ENCODE measurements around the gene DNAAF5. TPM values are rescaled to one million over a fixed set of nuclear protein-coding genes. Genes with fewer than 3 reads are reported as not detected.

The DNAAF5 gene
- total RNA-seq, 3 donors from 2014 or later: 14.1 to 29.8 (median 23.6) TPM

DNA sequence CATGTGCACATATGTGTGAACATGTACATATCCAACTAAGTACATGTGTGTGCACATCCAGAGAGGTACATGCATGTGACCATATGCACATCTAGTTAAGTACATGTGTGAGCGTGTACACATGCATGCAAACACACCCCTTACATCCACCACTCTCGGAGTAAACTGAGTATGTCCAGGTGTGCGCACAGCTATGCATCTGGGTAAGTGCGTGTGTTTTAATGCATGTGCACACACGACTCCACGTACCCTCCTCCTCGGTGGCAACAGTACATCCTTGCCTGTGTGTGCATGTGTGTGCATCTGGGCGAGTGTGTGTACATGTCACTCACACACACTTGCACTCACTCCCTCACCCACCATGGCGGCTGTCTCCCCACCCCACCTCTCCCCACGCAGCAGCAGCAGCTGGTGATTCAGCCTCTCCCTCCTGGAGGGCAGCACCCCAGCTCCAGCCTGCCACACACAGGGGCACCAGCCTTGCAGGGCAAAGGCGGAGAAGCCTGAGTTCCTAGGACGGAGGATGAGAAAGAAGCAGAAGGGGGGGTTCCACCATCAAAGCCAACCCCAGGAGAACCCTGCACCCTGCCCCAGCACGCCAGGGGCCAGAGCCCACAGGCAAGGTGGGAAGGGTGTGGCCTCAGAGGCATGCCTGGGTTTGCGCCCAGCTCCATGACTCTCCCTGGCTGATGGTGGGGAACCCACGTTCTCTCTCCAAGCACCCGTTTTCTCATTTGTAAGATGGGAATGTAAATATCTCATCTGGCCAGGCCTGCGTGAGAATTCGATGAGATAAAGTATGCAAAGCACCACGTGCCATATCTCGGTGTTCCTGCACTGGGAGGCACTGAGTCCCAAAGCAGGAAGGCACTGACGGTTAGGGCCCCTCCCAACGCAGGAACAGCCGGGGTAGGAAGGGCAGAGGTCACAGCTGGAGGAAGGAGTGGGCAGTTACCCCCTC, 27.7 kb upstream of the DNAAF5 start:
- no peaks in the 10 kb centered on the region for H3K36me3 ChIP-seq
- DNase-seq (ENCODE audit: low spot score in 2 of 2): no peak
- intact Hi-C loops (cut with DNase I; ENCODE audit: low total_unique reads): no loop called here
- TF ChIP-seq POLR2A (IDR thresholded peaks at IDR 0.05) (no peak), POLR2AphosphoS5 (IDR thresholded peaks at IDR 0.05) (peak in 1 of 3 donors; percentile 29)
- H3K27ac ChIP-seq: peak overlapping the region in 1 of 2 donors; percentile 12
- no peaks in the 10 kb centered on the region for H3K27me3 ChIP-seq
- H3K4me1 ChIP-seq: no peaks in the 10 kb centered on the region
- no peak overlapping the region for H3K4me3 ChIP-seq
- peaks cover 4 to 5% of the 10 kb centered on the region in 2 donors for H3K9me3 ChIP-seq

DNA sequence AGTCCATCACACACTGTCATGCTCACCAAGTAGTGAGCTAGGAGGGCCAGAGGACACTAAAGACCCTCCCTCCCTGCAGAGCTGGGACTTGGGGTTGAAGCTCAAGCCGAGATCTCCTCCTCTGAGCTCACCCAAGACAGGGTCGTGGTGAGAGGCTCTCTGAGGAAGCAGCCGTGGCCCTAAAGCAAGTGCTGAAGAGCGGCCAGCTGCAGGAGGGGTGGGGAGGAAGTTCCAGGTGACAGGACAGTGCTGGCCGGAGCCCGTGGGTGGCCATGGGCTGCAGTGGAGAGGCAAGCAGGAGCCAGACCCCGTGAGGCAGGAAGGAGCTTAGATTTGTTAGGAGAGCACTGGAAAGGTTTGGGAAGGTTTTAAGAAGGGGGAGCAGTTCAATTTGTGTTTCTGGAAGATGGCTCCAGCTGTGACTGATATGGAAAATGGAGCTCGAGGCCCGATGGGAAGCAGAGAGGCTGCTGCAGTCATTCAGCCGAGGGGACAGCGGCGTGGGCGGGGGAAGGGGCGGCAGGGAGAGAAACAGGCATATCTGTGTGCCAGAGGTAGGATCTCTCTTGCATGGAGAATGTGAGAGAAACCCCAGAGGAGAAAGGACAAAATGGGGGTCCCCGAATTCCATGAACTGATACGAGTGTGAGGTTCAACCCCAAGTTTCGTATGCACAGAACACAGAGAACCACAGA, 26.9 kb upstream of the DNAAF5 start:
- Histone ChIP-seq H3K9me3 (peaks cover 4 to 5% of the 10 kb centered on the region in 2 donors), H3K36me3 (no peaks in the 10 kb centered on the region), H3K27ac (no peak overlapping the region), H3K4me1 (no peaks in the 10 kb centered on the region), H3K27me3 (no peaks in the 10 kb centered on the region), H3K4me3 (no peak overlapping the region)
- TF ChIP-seq POLR2A (IDR thresholded peaks at IDR 0.05) (no peak), POLR2AphosphoS5 (IDR thresholded peaks at IDR 0.05) (no peak), CTCF (IDR thresholded peaks at IDR 0.05) (no peak)
- intact Hi-C loops (cut with DNase I; ENCODE audit: low total_unique reads): no loop called here
- no peak for DNase-seq (ENCODE audit: low spot score in 2 of 2)

DNA sequence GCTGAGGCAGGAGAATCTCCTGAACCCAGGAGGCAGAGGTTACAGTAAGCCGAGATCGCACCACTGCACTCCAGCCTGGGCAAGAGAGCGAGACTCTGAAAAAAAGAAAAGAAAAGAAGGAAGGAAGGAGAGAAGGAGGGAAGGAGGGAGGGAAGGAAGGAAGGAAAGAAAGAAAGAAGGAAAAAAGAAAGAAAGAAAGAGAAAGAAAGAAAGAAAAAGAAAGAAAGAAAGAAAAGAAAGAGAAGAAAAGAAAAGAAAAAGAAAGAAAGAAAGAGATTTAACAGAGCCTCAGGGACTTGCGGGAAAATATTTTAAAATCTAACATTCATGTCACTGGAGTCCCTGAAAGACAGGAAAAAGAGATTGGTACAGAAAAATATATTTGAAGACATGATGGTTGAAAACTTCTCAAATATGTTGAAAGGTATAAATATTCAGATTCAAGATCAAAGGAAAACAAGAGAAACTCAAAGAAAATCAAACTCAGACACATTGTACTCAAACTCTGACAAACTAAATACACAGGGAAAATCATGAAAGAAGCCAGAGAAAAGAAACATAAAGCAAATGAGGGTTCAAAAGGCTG, 25.3 kb upstream of the DNAAF5 start:
- H3K4me3 ChIP-seq: no peak overlapping the region
- no peak for TF ChIP-seq POLR2AphosphoS5 (IDR thresholded peaks at IDR 0.05)
- TF ChIP-seq CTCF (IDR thresholded peaks at IDR 0.05): no peak
- TF ChIP-seq POLR2A (IDR thresholded peaks at IDR 0.05): no peak
- intact Hi-C loops (cut with DNase I; ENCODE audit: low total_unique reads): no loop called here
- H3K4me1 ChIP-seq: no peaks in the 10 kb centered on the region
- no peak for DNase-seq (ENCODE audit: low spot score in 2 of 2)
- no peaks in the 10 kb centered on the region for H3K36me3 ChIP-seq
- H3K27me3 ChIP-seq: no peaks in the 10 kb centered on the region
- no peak overlapping the region for H3K27ac ChIP-seq
- H3K9me3 ChIP-seq: peaks cover 4 to 5% of the 10 kb centered on the region in 2 donors

DNA sequence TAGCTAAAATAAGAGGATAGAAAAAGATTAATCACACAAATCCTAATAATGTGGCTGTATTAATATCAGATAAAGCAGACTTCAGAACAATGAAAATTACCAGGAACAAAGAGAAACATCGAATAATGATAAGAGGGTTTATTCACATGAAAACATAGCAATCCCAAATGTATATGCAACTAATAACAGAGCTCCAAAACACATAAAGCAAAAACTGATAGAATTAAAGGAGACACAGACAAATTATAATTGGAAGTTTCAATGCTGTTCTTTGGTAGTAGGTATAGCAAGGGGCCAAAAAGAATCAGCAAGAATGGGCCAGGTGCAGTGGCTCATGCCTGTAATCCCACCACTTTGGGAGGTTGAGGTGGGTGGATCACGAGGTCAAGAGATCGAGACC, 23.4 kb upstream of the DNAAF5 start:
- Histone ChIP-seq H3K9me3 (peaks cover 4 to 5% of the 10 kb centered on the region in 2 donors), H3K4me3 (no peak overlapping the region), H3K36me3 (no peaks in the 10 kb centered on the region), H3K27me3 (no peaks in the 10 kb centered on the region), H3K4me1 (no peaks in the 10 kb centered on the region), H3K27ac (no peak overlapping the region)
- TF ChIP-seq POLR2AphosphoS5 (IDR thresholded peaks at IDR 0.05): no peak
- DNase-seq (ENCODE audit: low spot score in 2 of 2): no peak
- intact Hi-C loops (cut with DNase I; ENCODE audit: low total_unique reads): no loop called here

GRCh38 chr7:706721-707120, 19.8 kb upstream of the DNAAF5 start:
- DNase-seq (ENCODE audit: low spot score in 2 of 2): no peak
- no peak overlapping the region for H3K27ac ChIP-seq
- no peak overlapping the region for H3K4me3 ChIP-seq
- H3K9me3 ChIP-seq: peaks cover 4 to 5% of the 10 kb centered on the region in 2 donors
- intact Hi-C loops (cut with DNase I; ENCODE audit: low total_unique reads): no loop called here
- no peaks in the 10 kb centered on the region for H3K36me3 ChIP-seq
- TF ChIP-seq CTCF (IDR thresholded peaks at IDR 0.05) (no peak), POLR2A (IDR thresholded peaks at IDR 0.05) (no peak), POLR2AphosphoS5 (IDR thresholded peaks at IDR 0.05) (no peak)
- peaks cover 0 to 3% of the 10 kb centered on the region in 2 donors for H3K4me1 ChIP-seq
- no peaks in the 10 kb centered on the region for H3K27me3 ChIP-seq
